Ovary (tissue), 3 donors: ENCODE results near the gene DEFB123.

Source experiments
- CTCF ChIP-seq, 3 donors: fragments of 450-650 bp in 2 of 3; fragments of 200-600 bp in 1 of 3; IDR thresholded peaks; one replicate each; pipeline versions ENCODE4 v1.5.1 to v1.8.0; 2016 to 2022; ENCODE audit warnings: antibody characterized with exemption in 3 of 3, mild to moderate bottlenecking in 1 of 3
- EP300 ChIP-seq: sonication (generic); formaldehyde crosslinking; IDR thresholded peaks from one replicate; pipeline ENCODE4 v1.6.1; 2017; ENCODE audit warnings: antibody characterized with exemption
- donor health status: DM: no; HTN: no; CAD: no.

GRCh38 chr20:31474758-31475427 lies 34.5 kb downstream of the DEFB123 start, which contains the start of the genes DEFB124 and REM1:
- TF ChIP-seq CTCF (IDR thresholded peaks at IDR 0.05) (no peak), EP300 (no peak)
